ENCODE measurements around the gene DOCK11.

- no peak for TF ChIP-seq EP300 (IDR thresholded peaks at IDR 0.05; ENCODE audit: borderline replicate concordance)
- TF ChIP-seq TAF1 (IDR thresholded peaks at IDR 0.05; ENCODE audit: low read depth): no peak
- TF ChIP-seq CEBPB (IDR thresholded peaks at IDR 0.05): no peak
Measured at GRCh38 chrX:118569676-118570075, 74.1 kb downstream of the DOCK11 start.
